Liver (tissue), 9 donors: ENCODE measurements around the gene PYCR2. TPM values are rescaled to one million over a fixed set of nuclear protein-coding genes. Genes with fewer than 3 reads are reported as not detected.

Experiments
- DNase-seq: peaks from one replicate; pipeline ENCODE4 v3.0.0-alpha.2; 2017; ENCODE audit warnings: low spot score
- H3K27ac ChIP-seq, 2 donors: one replicate each; pipeline ENCODE4 v1.7.0; 2013; ENCODE audit warnings: inconsistent platforms in 2 of 2, low read length in 2 of 2, control low read depth in 1 of 2, low read depth in 1 of 2, mild to moderate bottlenecking in 1 of 2
- H3K27me3 ChIP-seq, 4 donors: one replicate each; pipeline versions ENCODE4 v1.6.1 to v1.7.0; 2013; ENCODE audit warnings: low read length in 3 of 4, inconsistent platforms in 1 of 4, mild to moderate bottlenecking in 1 of 4, moderate library complexity in 1 of 4; ENCODE audit not compliant: control insufficient read depth in 4 of 4, insufficient read depth in 4 of 4
- H3K36me3 ChIP-seq, 4 donors: one replicate each; pipeline versions ENCODE4 v1.6.1 to v1.7.0; 2013; ENCODE audit warnings: low read length in 3 of 4, mild to moderate bottlenecking in 3 of 4, low read depth in 1 of 4, moderate library complexity in 1 of 4; ENCODE audit not compliant: control insufficient read depth in 4 of 4, insufficient read depth in 3 of 4
- H3K4me1 ChIP-seq, 4 donors: one replicate each; pipeline versions ENCODE4 v1.6.1 to v1.7.0; 2013; ENCODE audit warnings: low read length in 3 of 4, mild to moderate bottlenecking in 3 of 4, moderate library complexity in 1 of 4; ENCODE audit not compliant: control insufficient read depth in 4 of 4, insufficient read depth in 4 of 4
- H3K4me3 ChIP-seq, 3 donors: one replicate each; pipeline versions ENCODE4 v1.6.1 to v1.7.0; 2013; ENCODE audit warnings: low read length in 3 of 3, control low read depth in 1 of 3, low read depth in 1 of 3, mild to moderate bottlenecking in 1 of 3
- H3K9ac ChIP-seq, 2 donors: one replicate each; pipeline ENCODE4 v1.7.0; 2013; ENCODE audit warnings: low read length in 2 of 2, mild to moderate bottlenecking in 2 of 2, moderate library complexity in 2 of 2, control low read depth in 1 of 2, low read depth in 1 of 2
- H3K9me3 ChIP-seq, 4 donors: one replicate each; pipeline versions ENCODE4 v1.6.1 to v1.7.0; 2013; ENCODE audit warnings: low read length in 3 of 4; ENCODE audit not compliant: control insufficient read depth in 4 of 4
- ATF3 ChIP-seq: IDR thresholded peaks from 2 replicates; pipeline ENCODE4 v1.6.1; 2016; ENCODE audit warnings: antibody characterized with exemption
- CTCF ChIP-seq: fragments of 150-350 bp; IDR thresholded peaks from 2 replicates; pipeline ENCODE4 v1.5.1; 2017; ENCODE audit warnings: improper control_type of control experiment, low read depth, low read length; ENCODE audit not compliant: missing input control
- EGR1 ChIP-seq, 2 donors: IDR thresholded peaks; 2 replicates each; pipeline ENCODE4 v1.6.1; 2016 to 2018; ENCODE audit warnings: antibody characterized with exemption in 2 of 2, low read depth in 2 of 2
- FOXA1 ChIP-seq: IDR thresholded peaks from 2 replicates; pipeline ENCODE4 v1.6.1; 2016; ENCODE audit warnings: antibody characterized with exemption
- FOXA2 ChIP-seq: IDR thresholded peaks from 2 replicates; pipeline ENCODE4 v1.6.1; 2016; ENCODE audit warnings: antibody characterized with exemption
- GABPA ChIP-seq, 2 donors: IDR thresholded peaks in 1 of 2; conservative IDR thresholded peaks in 1 of 2; 2 replicates each; pipeline ENCODE4 v1.6.1; 2016; ENCODE audit warnings: antibody characterized with exemption in 2 of 2, mild to moderate bottlenecking in 1 of 2, moderate library complexity in 1 of 2
- HNF4A ChIP-seq, 2 donors: conservative IDR thresholded peaks; 2 replicates each; pipeline ENCODE4 v1.6.1; 2016; ENCODE audit warnings: antibody characterized with exemption in 2 of 2, mild to moderate bottlenecking in 2 of 2
- HNF4G ChIP-seq: IDR thresholded peaks from 2 replicates; pipeline ENCODE4 v1.6.1; 2016; ENCODE audit warnings: antibody characterized with exemption
- JUND ChIP-seq, 2 donors: IDR thresholded peaks; 2 replicates each; pipeline ENCODE4 v1.6.1; 2016; ENCODE audit warnings: antibody characterized with exemption in 2 of 2
- RAD21 ChIP-seq, 2 donors: IDR thresholded peaks; 2 replicates each; pipeline ENCODE4 v1.6.1; 2016; ENCODE audit warnings: antibody characterized with exemption in 2 of 2, mild to moderate bottlenecking in 2 of 2
- REST ChIP-seq: IDR thresholded peaks from 2 replicates; pipeline ENCODE4 v1.6.1; 2016; ENCODE audit warnings: antibody characterized with exemption, mild to moderate bottlenecking
- RXRA ChIP-seq, 2 donors: IDR thresholded peaks; 2 replicates each; pipeline ENCODE4 v1.6.1; 2017 to 2018; ENCODE audit warnings: antibody characterized with exemption in 2 of 2, mild to moderate bottlenecking in 1 of 2
- SP1 ChIP-seq: IDR thresholded peaks from 2 replicates; pipeline ENCODE4 v1.6.1; 2018; ENCODE audit warnings: antibody characterized with exemption, mild to moderate bottlenecking
- TAF1 ChIP-seq: conservative IDR thresholded peaks from 2 replicates; pipeline ENCODE4 v1.6.1; 2016; ENCODE audit warnings: antibody characterized with exemption, mild to moderate bottlenecking
- ZBTB33 ChIP-seq: IDR thresholded peaks from 2 replicates; pipeline ENCODE4 v1.6.1; 2016; ENCODE audit warnings: antibody characterized with exemption
- WGBS: extraction: QIAGEN DNeasy Blood & Tissue Kit; methylation state at CpG from one replicate; pipeline ENCODE4 v1.1.7; 2013; 5-methylcytosine and 5-hydroxymethylcytosine counted together
- polyA plus RNA-seq, 2 donors: library from polyadenylated mRNA; stranded (reverse) in 1 of 2; unstranded in 1 of 2; fragments of 200-250 nt in 1 of 2; fragments of >200 nt in 1 of 2; fragmentation: Nextera tagmentation in 1 of 2; extraction: Ambion mirVana in 1 of 2; gene quantifications; one replicate each; pipeline versions ENCODE4 v1.2.1 to v1.2.3, GENCODE V29; 2013 to 2015
- total RNA-seq, 2 donors: library from RNA; depleted of rRNA; stranded (reverse); fragments of >200 nt; gene quantifications; one replicate each; pipeline ENCODE4 v1.2.3, GENCODE V29; 2014
- donor health status: healthy.
- donor health status: healthy.
- donor health status: healthy.
- donor health status: healthy.
- donor health status: healthy.

The PYCR2 gene
- total and polyA plus RNA-seq, 4 donors: 16.8 to 41.0 (median 33.0) TPM

- no peak for DNase-seq
- no peaks in the 10 kb centered on the region for H3K9me3 ChIP-seq
- H3K36me3 ChIP-seq: no peaks in the 10 kb centered on the region
- H3K4me1 ChIP-seq: peaks cover 21 to 44% (median 32%) of the 10 kb centered on the region in 4 donors
- WGBS: 90% methylated on average over 6 of the region's 6 CpGs
- TF ChIP-seq ATF3 (no peak), ZBTB33 (no peak), REST (no peak), RAD21 (IDR thresholded peaks at IDR 0.05) (no peak), HNF4G (no peak), GABPA (IDR thresholded peaks at IDR 0.05 in 1 of 2, conservative IDR thresholded peaks at IDR 0.05 in 1 of 2) (no peak), EGR1 (IDR thresholded peaks at IDR 0.05; ENCODE audit: low read depth in 2 of 2) (no peak), HNF4A (conservative IDR thresholded peaks at IDR 0.05) (no peak), RXRA (IDR thresholded peaks at IDR 0.05) (no peak), SP1 (no peak), TAF1 (no peak), FOXA1 (no peak), FOXA2 (no peak), CTCF (no peak)
- no peak overlapping the region for H3K4me3 ChIP-seq
- H3K27me3 ChIP-seq: no peaks in the 10 kb centered on the region
- H3K27ac ChIP-seq: no peak overlapping the region
- H3K9ac ChIP-seq: no peak overlapping the region
These were observed 31.7 kb downstream of the PYCR2 start for GRCh38 chr1:225892307-225892706.

- no peak overlapping the region for H3K4me3 ChIP-seq
- no peaks in the 10 kb centered on the region for H3K9me3 ChIP-seq
- peaks cover 21 to 46% (median 35%) of the 10 kb centered on the region in 4 donors for H3K4me1 ChIP-seq
- no peaks in the 10 kb centered on the region for H3K36me3 ChIP-seq
- no peak overlapping the region for H3K9ac ChIP-seq
- H3K27me3 ChIP-seq: no peaks in the 10 kb centered on the region
- WGBS: 55% methylated on average over 14 of the region's 14 CpGs
- no peak for DNase-seq
- H3K27ac ChIP-seq: peak overlapping the region; percentile 55 to 64
- TF ChIP-seq ZBTB33: peak; percentile 37
- TF ChIP-seq GABPA (IDR thresholded peaks at IDR 0.05 in 1 of 2, conservative IDR thresholded peaks at IDR 0.05 in 1 of 2): no peak
- peak; percentile 36 to 73 for TF ChIP-seq HNF4A (conservative IDR thresholded peaks at IDR 0.05)
- peak in 1 of 2 donors; percentile 50 for TF ChIP-seq JUND (IDR thresholded peaks at IDR 0.05)
- no peak for TF ChIP-seq CTCF
These were observed 32.6 kb downstream of the PYCR2 start for GRCh38 chr1:225891229-225891972.
